Naive thymus-derived CD8-positive, alpha-beta T cell (primary cell): Measurements from ENCODE around the gene KAZN. TPM values are rescaled to one million over a fixed set of nuclear protein-coding genes. Genes with fewer than 3 reads are reported as not detected.

ENCODE experiments used
- ATAC-seq, 2 donors: fragments of 150-1000 bp; cut with Tn5 transposase in 1 of 2; sonication (Bioruptor Pico), chemical (Tn5 transposase) in 1 of 2; 1 replicate in 1 of 2; 2 replicates in 1 of 2; pipeline ENCODE4 v1.10.0; 2021; ENCODE audit warnings: mild to moderate bottlenecking in 2 of 2, moderate library complexity in 2 of 2
- POLR2A ChIA-PET: fragments of 350-600 bp; sonication (Branson Sonifier 250); formaldehyde crosslinking; loops from one replicate; lab custom pipeline; 2021; ENCODE audit warnings: antibody characterized with exemption; lab: Charles Lee
- DNase-seq, 10 donors: peaks; one replicate each; pipeline versions ENCODE4 v3.0.0 to v3.0.0-alpha.2; 2020 to 2022
- H3K27ac Mint-ChIP-seq, 10 donors: one replicate each; pipeline ENCODE4 v1.8.0; 2020 to 2022; ENCODE audit warnings: mild to moderate bottlenecking in 10 of 10, mixed read lengths in 10 of 10, moderate library complexity in 4 of 10, inconsistent platforms in 1 of 10
- H3K27me3 Mint-ChIP-seq, 5 donors: one replicate each; pipeline ENCODE4 v1.8.0; 2021 to 2022; ENCODE audit warnings: mixed read lengths in 5 of 5
- H3K36me3 Mint-ChIP-seq, 3 donors: one replicate each; pipeline ENCODE4 v1.8.0; 2020 to 2022; ENCODE audit warnings: mixed read lengths in 3 of 3, mild to moderate bottlenecking in 2 of 3, inconsistent platforms in 1 of 3
- H3K4me1 Mint-ChIP-seq, 4 donors: one replicate each; pipeline ENCODE4 v1.8.0; 2021 to 2022; ENCODE audit warnings: mixed read lengths in 4 of 4
- H3K4me3 Mint-ChIP-seq, 10 donors: one replicate each; pipeline ENCODE4 v1.8.0; 2020 to 2022; ENCODE audit warnings: mild to moderate bottlenecking in 10 of 10, mixed read lengths in 10 of 10, moderate library complexity in 6 of 10, inconsistent platforms in 1 of 10
- H3K9me3 Mint-ChIP-seq, 9 donors: one replicate each; pipeline ENCODE4 v1.8.0; 2020 to 2022; ENCODE audit warnings: mixed read lengths in 9 of 9, mild to moderate bottlenecking in 3 of 9, inconsistent platforms in 1 of 9, moderate library complexity in 1 of 9
- polyA plus RNA-seq, 3 donors: library from polyadenylated mRNA; unstranded; fragments of 300-500 nt; fragmentation: Illumina TruSeq; gene quantifications; one replicate each; pipeline ENCODE4 v1.2.3, GENCODE V29; 2021
- total RNA-seq, 8 experiments: library from RNA in 2 of 8; stranded (reverse) in 2 of 8; gene quantifications; one replicate each; pipeline ENCODE4 v1.2.3 and lab custom pipeline; 2021 to 2026

The KAZN gene
- total and polyA plus RNA-seq, 5 experiments from 2014 or later = 0.02 to 0.63 (median 0.12) TPM; not detected in 1

DNA sequence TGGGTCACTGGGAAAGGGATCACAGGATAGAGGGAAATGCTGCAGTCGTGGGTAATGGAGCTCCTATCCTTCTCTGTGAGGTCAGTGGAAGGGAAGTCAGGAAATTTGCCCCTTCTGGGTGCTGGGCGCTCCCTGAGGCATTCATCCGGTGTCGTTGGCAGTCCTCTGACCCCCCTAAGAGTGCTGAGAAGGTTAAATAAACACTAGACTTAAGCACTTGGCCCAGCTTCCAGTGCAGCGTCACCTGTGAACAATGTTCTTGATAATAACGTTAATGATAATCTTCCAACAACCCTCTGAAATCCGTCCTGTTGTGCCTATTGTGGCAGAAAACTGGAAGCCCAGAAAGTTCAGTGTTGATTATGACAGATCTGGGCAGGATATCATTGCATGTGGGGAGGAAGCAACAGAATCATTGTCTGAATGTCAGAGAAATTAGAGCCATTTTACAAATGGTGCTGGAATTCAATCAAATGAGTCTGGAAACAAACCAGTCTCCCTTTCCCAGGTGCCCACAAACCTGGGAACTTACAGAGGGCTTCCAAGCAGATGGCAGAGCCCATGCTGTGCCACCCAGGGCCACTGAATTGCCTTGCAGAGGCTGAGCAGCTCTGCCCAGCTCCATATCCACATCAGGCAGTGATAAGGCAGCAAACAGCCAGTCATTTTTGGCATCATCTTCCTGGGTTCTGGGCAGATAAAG, 216.8 kb downstream of the KAZN start:
- Mint-ChIP-seq H3K27ac (no peak overlapping the region), H3K36me3 (no peaks in the 10 kb centered on the region), H3K9me3 (peaks cover 0 to 2% (median 0%) of the 10 kb centered on the region in 9 donors), H3K4me1 (no peaks in the 10 kb centered on the region), H3K4me3 (no peak overlapping the region), H3K27me3 (peaks cover 0 to 9% (median 5%) of the 10 kb centered on the region in 5 donors)
- POLR2A ChIA-PET = no interaction called here
- ATAC-seq (no peak), DNase-seq (no peak)

GRCh38 chr1:14817223-14818170, 219.0 kb downstream of the KAZN start:
- DNase-seq = no peak
- ATAC-seq = no peak
- Mint-ChIP-seq H3K27me3 (peaks cover 2 to 12% (median 5%) of the 10 kb centered on the region in 5 donors), H3K4me3 (no peak overlapping the region), H3K4me1 (no peaks in the 10 kb centered on the region), H3K9me3 (peaks cover 0 to 2% (median 0%) of the 10 kb centered on the region in 9 donors), H3K27ac (no peak overlapping the region), H3K36me3 (no peaks in the 10 kb centered on the region)
- POLR2A ChIA-PET = no interaction called here

DNA sequence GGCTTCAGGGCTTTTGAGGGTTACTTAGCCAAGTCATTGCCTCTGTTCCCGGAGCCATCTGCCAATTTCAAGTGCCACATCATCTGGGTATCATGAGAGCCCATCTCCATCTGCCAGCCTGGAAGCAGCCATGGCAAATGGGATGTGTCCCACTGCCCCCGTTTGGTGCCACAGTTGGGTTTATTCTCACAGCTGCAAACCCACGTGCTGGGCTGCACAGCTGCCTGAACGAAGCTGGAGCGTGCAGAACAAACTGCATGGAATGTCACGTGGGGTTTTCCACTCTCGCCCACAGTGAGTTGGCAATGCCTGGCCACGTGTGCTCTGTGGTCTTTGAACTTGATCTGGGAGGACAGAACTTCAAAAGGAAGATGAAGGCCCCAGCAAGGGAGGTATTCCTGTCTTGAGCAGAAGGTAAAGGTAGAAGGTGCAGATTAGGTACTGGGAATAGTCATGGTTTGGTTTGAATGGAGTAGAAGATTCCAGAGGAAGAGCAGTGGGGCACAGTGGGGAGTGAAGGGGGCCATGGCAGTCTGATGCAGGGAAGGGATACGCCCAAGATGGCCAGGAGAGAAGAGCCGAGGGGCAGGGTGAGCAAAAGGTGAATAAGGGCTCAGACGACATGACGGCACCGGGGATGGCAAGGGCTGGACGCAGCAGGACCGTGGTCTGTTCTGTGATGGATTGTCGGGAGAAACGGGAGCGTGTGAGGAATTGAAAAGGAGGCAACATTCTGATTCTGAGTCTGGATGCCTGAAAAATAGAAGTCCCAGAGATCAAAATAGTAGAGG, 222.0 kb downstream of the KAZN start:
- Mint-ChIP-seq H3K4me1 (no peaks in the 10 kb centered on the region), H3K4me3 (no peak overlapping the region), H3K27ac (no peak overlapping the region), H3K9me3 (peaks cover 0 to 2% (median 0%) of the 10 kb centered on the region in 9 donors), H3K27me3 (peaks cover 5 to 32% (median 6%) of the 10 kb centered on the region in 5 donors), H3K36me3 (no peaks in the 10 kb centered on the region)
- POLR2A ChIA-PET = no interaction called here
- DNase-seq (no peak), ATAC-seq (no peak)

GRCh38 chr1:14822493-14822892, 224.0 kb downstream of the KAZN start:
- Mint-ChIP-seq H3K27ac (no peak overlapping the region), H3K27me3 (peaks cover 2 to 38% (median 5%) of the 10 kb centered on the region in 5 donors), H3K9me3 (peaks cover 0 to 2% (median 0%) of the 10 kb centered on the region in 9 donors), H3K4me3 (no peak overlapping the region), H3K36me3 (no peaks in the 10 kb centered on the region), H3K4me1 (no peaks in the 10 kb centered on the region)
- DNase-seq (no peak), ATAC-seq (no peak)
- POLR2A ChIA-PET = no interaction called here

DNA sequence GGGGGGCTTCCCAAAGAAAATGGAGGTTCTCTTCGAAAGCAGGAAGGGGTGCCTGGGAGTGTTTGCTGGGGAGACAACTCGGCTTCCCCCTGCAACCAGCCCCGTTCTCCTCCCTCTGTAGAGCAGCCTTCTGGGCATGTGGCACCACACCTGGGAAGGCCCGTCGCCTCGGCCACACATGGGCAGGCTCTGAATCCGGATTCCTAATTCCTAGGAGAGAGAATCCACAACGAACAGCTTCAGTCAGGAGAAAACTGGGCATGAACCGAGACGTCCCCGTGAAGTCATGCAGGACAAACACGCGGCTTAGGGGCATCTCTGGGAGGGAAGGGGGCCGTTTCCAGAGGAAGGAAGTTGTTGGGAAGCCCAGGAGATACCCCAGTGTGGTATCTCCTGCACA, 224.5 kb downstream of the KAZN start:
- DNase-seq = no peak
- Mint-ChIP-seq H3K27ac (no peak overlapping the region), H3K36me3 (no peaks in the 10 kb centered on the region), H3K27me3 (peaks cover 2 to 35% (median 5%) of the 10 kb centered on the region in 5 donors), H3K4me1 (no peaks in the 10 kb centered on the region), H3K9me3 (peaks cover 0 to 2% (median 0%) of the 10 kb centered on the region in 9 donors), H3K4me3 (no peak overlapping the region)
- POLR2A ChIA-PET = no interaction called here
- ATAC-seq = no peak

DNA sequence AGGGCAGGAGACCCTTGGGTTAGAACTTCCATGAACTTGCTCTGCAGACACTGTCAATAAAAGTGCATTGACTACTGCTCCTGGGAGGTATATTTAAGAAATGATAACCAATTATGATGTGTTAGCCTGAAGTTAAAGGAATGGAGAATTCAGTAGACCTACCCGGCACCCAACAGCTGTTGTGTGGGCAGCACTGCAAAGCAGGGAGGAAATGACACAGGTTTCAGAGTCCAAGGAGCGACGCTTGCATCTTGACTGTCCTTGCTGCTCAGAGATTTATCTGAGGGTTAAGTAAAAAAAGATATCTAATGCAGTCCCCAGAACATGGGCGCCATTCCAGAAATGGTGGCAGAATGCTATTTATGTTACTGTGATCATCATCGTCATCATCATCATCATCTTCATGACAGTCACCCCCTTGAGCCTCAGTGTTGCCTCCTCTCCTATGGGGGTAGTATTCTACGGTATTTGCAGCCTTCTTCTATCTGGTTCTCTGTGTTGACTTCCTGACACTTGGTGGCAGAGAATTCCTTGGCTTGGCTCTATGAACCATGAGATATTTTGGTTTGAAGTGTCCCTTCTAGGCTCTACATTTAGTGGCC, 225.9 kb downstream of the KAZN start:
- peaks cover 0 to 4% (median 0%) of the 10 kb centered on the region in 9 donors for H3K9me3 Mint-ChIP-seq
- ATAC-seq (no peak), DNase-seq (no peak)
- H3K27ac Mint-ChIP-seq = no peak overlapping the region
- no peak overlapping the region for H3K4me3 Mint-ChIP-seq
- POLR2A ChIA-PET = no interaction called here
- H3K4me1 Mint-ChIP-seq = no peaks in the 10 kb centered on the region
- H3K27me3 Mint-ChIP-seq = peaks cover 3 to 35% (median 6%) of the 10 kb centered on the region in 5 donors
- H3K36me3 Mint-ChIP-seq = no peaks in the 10 kb centered on the region

GRCh38 chr1:14825396-14825795, 226.9 kb downstream of the KAZN start:
- H3K4me1 Mint-ChIP-seq = no peaks in the 10 kb centered on the region
- no peaks in the 10 kb centered on the region for H3K36me3 Mint-ChIP-seq
- ATAC-seq (no peak), DNase-seq (no peak)
- POLR2A ChIA-PET = no interaction called here
- no peak overlapping the region for H3K27ac Mint-ChIP-seq
- H3K9me3 Mint-ChIP-seq = peaks cover 0 to 4% (median 0%) of the 10 kb centered on the region in 9 donors
- no peak overlapping the region for H3K4me3 Mint-ChIP-seq
- H3K27me3 Mint-ChIP-seq = peaks cover 3 to 35% (median 6%) of the 10 kb centered on the region in 5 donors

DNA sequence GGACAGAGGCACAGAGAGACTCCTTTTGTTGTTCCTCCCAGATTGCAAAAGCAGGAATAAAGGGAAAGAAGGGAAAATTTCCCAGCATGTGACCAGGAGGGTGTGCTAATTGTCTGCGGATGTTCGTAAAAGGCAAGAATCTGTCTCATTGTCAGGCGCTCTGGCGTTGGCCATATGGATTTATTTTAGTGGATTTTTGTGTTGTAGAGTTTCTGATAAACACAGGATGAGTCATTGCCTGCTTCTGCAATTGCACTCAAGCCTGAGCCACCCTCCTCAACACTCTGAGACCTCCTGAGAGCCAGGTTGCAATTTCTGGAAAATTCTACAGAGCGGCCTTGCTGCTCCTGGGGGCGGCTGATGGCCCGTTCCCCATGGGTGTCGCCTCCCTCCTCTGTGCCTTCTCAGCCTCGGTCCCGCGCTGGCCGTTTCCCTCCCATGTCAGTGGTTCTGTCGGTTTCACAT, 227.7 kb downstream of the KAZN start:
- DNase-seq (no peak), ATAC-seq (no peak)
- Mint-ChIP-seq H3K27me3 (peaks cover 3 to 39% (median 6%) of the 10 kb centered on the region in 5 donors), H3K9me3 (peaks cover 0 to 4% (median 0%) of the 10 kb centered on the region in 9 donors), H3K36me3 (no peaks in the 10 kb centered on the region), H3K4me1 (no peaks in the 10 kb centered on the region), H3K27ac (no peak overlapping the region), H3K4me3 (no peak overlapping the region)
- POLR2A ChIA-PET = no interaction called here

GRCh38 chr1:14826731-14827326, 228.3 kb downstream of the KAZN start:
- peaks cover 0 to 4% (median 0%) of the 10 kb centered on the region in 9 donors for H3K9me3 Mint-ChIP-seq
- POLR2A ChIA-PET = no interaction called here
- DNase-seq (no peak), ATAC-seq (no peak)
- H3K36me3 Mint-ChIP-seq = no peaks in the 10 kb centered on the region
- H3K27ac Mint-ChIP-seq = no peak overlapping the region
- H3K4me1 Mint-ChIP-seq = no peaks in the 10 kb centered on the region
- H3K27me3 Mint-ChIP-seq = peaks cover 3 to 43% (median 6%) of the 10 kb centered on the region in 5 donors
- H3K4me3 Mint-ChIP-seq = no peak overlapping the region

DNA sequence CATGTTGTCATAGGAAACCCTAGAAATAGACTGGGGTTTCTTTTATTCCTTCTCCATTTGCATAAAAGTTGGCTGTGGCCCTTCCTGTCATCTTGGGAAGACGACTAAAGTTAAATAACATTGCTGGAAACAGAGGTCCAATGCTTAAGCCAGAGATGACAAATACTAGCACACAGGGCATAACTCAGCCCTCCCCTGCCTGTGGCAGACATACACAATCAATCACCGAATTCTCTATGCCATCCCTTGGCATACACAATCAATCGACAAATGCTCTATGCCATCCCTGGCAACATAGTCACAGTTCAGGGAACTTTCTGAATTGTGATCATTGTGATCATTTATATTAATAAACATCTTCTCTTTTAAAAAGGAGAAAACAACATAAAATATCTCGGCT, 229.4 kb downstream of the KAZN start:
- H3K27me3 Mint-ChIP-seq = peaks cover 3 to 36% (median 6%) of the 10 kb centered on the region in 5 donors
- POLR2A ChIA-PET = no interaction called here
- H3K4me1 Mint-ChIP-seq = no peaks in the 10 kb centered on the region
- H3K9me3 Mint-ChIP-seq = peaks cover 0 to 4% (median 0%) of the 10 kb centered on the region in 9 donors
- no peak overlapping the region for H3K27ac Mint-ChIP-seq
- H3K4me3 Mint-ChIP-seq = no peak overlapping the region
- DNase-seq = no peak
- ATAC-seq = no peak
- H3K36me3 Mint-ChIP-seq = no peaks in the 10 kb centered on the region

DNA sequence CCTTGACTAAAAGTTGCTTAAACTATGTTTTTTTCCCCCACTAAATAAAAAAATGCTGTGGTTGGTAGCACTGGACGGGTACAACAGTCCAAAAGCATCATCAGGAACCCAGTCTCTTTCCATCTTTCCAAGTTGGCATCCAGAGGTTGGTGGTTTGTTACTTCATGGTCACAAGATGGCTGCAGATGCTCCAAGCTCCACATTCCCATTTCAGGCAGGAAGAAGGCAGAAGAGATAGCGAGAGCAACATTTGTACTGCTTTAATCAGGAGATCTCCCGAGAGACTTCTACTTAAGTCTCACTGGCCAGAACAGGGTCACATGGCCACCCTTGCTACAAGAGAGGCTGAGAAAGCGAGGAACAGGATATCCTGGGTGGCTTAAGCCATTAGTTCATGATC, 230.2 kb downstream of the KAZN start:
- ATAC-seq (no peak), DNase-seq (no peak)
- Mint-ChIP-seq H3K4me1 (no peaks in the 10 kb centered on the region), H3K27me3 (peaks cover 1 to 29% (median 6%) of the 10 kb centered on the region in 5 donors), H3K9me3 (peaks cover 0 to 4% (median 0%) of the 10 kb centered on the region in 9 donors), H3K36me3 (no peaks in the 10 kb centered on the region), H3K27ac (no peak overlapping the region), H3K4me3 (no peak overlapping the region)
- POLR2A ChIA-PET = no interaction called here

DNA sequence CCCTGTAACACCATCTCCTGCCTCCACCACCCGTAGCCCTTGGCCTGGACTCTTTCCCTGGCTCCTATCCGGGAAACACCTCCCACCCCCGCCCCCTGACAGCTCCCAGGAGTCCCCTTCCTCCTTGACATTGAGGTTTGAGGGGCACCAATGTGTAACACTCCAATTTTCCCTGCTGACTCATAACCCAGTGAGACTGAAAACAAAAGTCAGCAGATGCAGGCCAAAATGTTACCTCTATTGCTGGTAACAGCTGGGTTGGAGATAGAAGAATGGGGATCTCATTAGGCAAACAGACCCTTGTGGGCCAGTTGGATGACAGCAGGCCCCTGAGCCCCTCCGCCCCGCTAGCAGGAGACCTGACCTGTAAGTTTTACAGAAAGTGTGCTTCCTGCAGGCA, 237.2 kb downstream of the KAZN start:
- POLR2A ChIA-PET = no interaction called here
- ATAC-seq = no peak
- H3K27me3 Mint-ChIP-seq = peaks cover 6 to 19% (median 15%) of the 10 kb centered on the region in 5 donors
- H3K4me3 Mint-ChIP-seq = no peak overlapping the region
- H3K9me3 Mint-ChIP-seq = peaks cover 0 to 7% (median 3%) of the 10 kb centered on the region in 9 donors
- H3K4me1 Mint-ChIP-seq = no peaks in the 10 kb centered on the region
- H3K27ac Mint-ChIP-seq = no peak overlapping the region
- no peak for DNase-seq
- peaks cover 0 to 3% (median 0%) of the 10 kb centered on the region in 3 donors for H3K36me3 Mint-ChIP-seq
